Endometrium (tissue), 2 donors: ENCODE results near the gene ADIPOR2.
"Not testable (repeated sequence)": the region's sequence is repeated elsewhere in the genome, so short reads cannot be mapped to it uniquely, and the experiment has no call there.

Experiments
- FAIRE-seq: peaks from 2 replicates; lab custom pipeline; 2012; peaks lifted over from hg19 to GRCh38; lab: Jason Lieb, UNC
- donor health status: control.
- donor health status: control.

The ADIPOR2 gene

GRCh38 chr12:1705774-1706631, 15.1 kb downstream of the ADIPOR2 start:
- peak; percentile 79 for FAIRE-seq

GRCh38 chr12:1706632-1706980, 15.7 kb downstream of the ADIPOR2 start:
- no peak for FAIRE-seq

- no peak for FAIRE-seq
Observed at GRCh38 chr12:1707051-1707450, 16.2 kb downstream of the ADIPOR2 start.

- FAIRE-seq = not testable (repeated sequence)
Observed at GRCh38 chr12:1709968-1710367, 19.1 kb downstream of the ADIPOR2 start.

- FAIRE-seq = not testable (repeated sequence)
Observed at GRCh38 chr12:1710870-1711269, 20.0 kb downstream of the ADIPOR2 start.

GRCh38 chr12:1711536-1712211, 20.8 kb downstream of the ADIPOR2 start:
- FAIRE-seq = not testable (repeated sequence)

- FAIRE-seq = not testable (repeated sequence)
Observed at GRCh38 chr12:1712305-1712704, 21.4 kb downstream of the ADIPOR2 start.

- FAIRE-seq = not testable (repeated sequence)
Observed at GRCh38 chr12:1712852-1713251, 22.0 kb downstream of the ADIPOR2 start.

- not testable (repeated sequence) for FAIRE-seq
Observed at GRCh38 chr12:1713783-1714348, 23.0 kb downstream of the ADIPOR2 start.

- not testable (repeated sequence) for FAIRE-seq
Observed at GRCh38 chr12:1715459-1715858, 24.6 kb downstream of the ADIPOR2 start.

GRCh38 chr12:1716215-1716862, 25.5 kb downstream of the ADIPOR2 start:
- FAIRE-seq = no peak

GRCh38 chr12:1716911-1717310, 26.0 kb downstream of the ADIPOR2 start:
- FAIRE-seq = no peak

GRCh38 chr12:1719139-1719538, 28.3 kb downstream of the ADIPOR2 start:
- no peak for FAIRE-seq

GRCh38 chr12:1720494-1720893, 29.6 kb downstream of the ADIPOR2 start:
- FAIRE-seq = no peak

- FAIRE-seq = no peak
Observed at GRCh38 chr12:1723721-1724120, 32.9 kb downstream of the ADIPOR2 start.

- no peak for FAIRE-seq
Observed at GRCh38 chr12:1724250-1724649, 33.4 kb downstream of the ADIPOR2 start.

- FAIRE-seq = no peak
Observed at GRCh38 chr12:1726753-1727152, 35.9 kb downstream of the ADIPOR2 start.

- no peak for FAIRE-seq
Observed at GRCh38 chr12:1728824-1729223, 38.0 kb downstream of the ADIPOR2 start.

GRCh38 chr12:1731019-1731687, 40.3 kb downstream of the ADIPOR2 start:
- no peak for FAIRE-seq

GRCh38 chr12:1731688-1732078, 40.8 kb downstream of the ADIPOR2 start:
- FAIRE-seq = not testable (repeated sequence)

GRCh38 chr12:1732914-1733313, 42.0 kb downstream of the ADIPOR2 start:
- FAIRE-seq = no peak

GRCh38 chr12:1733712-1734111, 42.8 kb downstream of the ADIPOR2 start:
- not testable (repeated sequence) for FAIRE-seq
